Gastrocnemius medialis (tissue), 4 donors: ENCODE measurements around the gene HEATR5A. TPM values are rescaled to one million over a fixed set of nuclear protein-coding genes. Genes with fewer than 3 reads are reported as not detected.

ENCODE experiments used
- ATAC-seq, 2 donors: fragments of 150-250 bp; one replicate each; pipeline ENCODE4 v1.9.1; 2016
- DNase-seq, 2 donors: peaks; one replicate each; pipeline ENCODE4 v3.0.0-alpha.2; 2019
- H3K27ac ChIP-seq, 4 donors: fragments of 200-600 bp; sonication (generic); 1 replicate in 1 of 4; 2 replicates in 3 of 4; pipeline ENCODE4 v1.5.1; 2016 to 2018; ENCODE audit warnings: mild to moderate bottlenecking in 2 of 4, moderate library complexity in 1 of 4
- H3K27me3 ChIP-seq, 3 donors: fragments of 200-600 bp; sonication (generic) in 2 of 3; 1 replicate in 1 of 3; 2 replicates in 2 of 3; pipeline versions ENCODE4 v1.5.1 to v1.6.0; 2016 to 2019; ENCODE audit warnings: mild to moderate bottlenecking in 1 of 3, moderate library complexity in 1 of 3
- H3K36me3 ChIP-seq, 2 donors: fragments of 200-600 bp; sonication (generic) in 1 of 2; one replicate each; pipeline ENCODE4 v1.5.1; 2017 to 2018
- H3K4me1 ChIP-seq, 2 donors: fragments of 200-600 bp; sonication (generic) in 1 of 2; one replicate each; pipeline ENCODE4 v1.5.1; 2016 to 2017; ENCODE audit warnings: mild to moderate bottlenecking in 2 of 2
- H3K4me3 ChIP-seq, 4 donors: fragments of 200-600 bp; sonication (generic) in 3 of 4; 1 replicate in 1 of 4; 2 replicates in 3 of 4; pipeline ENCODE4 v1.5.1; 2016 to 2019; ENCODE audit warnings: mild to moderate bottlenecking in 2 of 4
- H3K9me3 ChIP-seq, 3 donors: fragments of 200-600 bp; sonication (generic) in 2 of 3; 1 replicate in 1 of 3; 2 replicates in 2 of 3; pipeline ENCODE4 v1.5.1; 2016 to 2019
- POLR2A ChIP-seq, 2 donors: fragments of 450-650 bp; IDR thresholded peaks; one replicate each; pipeline ENCODE4 v1.6.1; 2017; ENCODE audit warnings: antibody characterized with exemption in 2 of 2, mild to moderate bottlenecking in 2 of 2, moderate library complexity in 2 of 2
- in situ Hi-C, 4 donors: fragments of 200-750 bp; cut with MboI; loops; one replicate each; pipeline versions ENCODE4 v1.15.0 to v1.8.0; 2017; ENCODE audit warnings: low sequenced_read_pairs in 4 of 4
- intact Hi-C: fragments of 100-400 bp; cut with DNase I; formaldehyde crosslinking; loops from one replicate; pipeline ENCODE4 v1.15.1; 2023; ENCODE audit warnings: low total_unique reads
- total RNA-seq, 4 donors: library from RNA; depleted of rRNA; stranded (reverse); fragments of >200 nt; gene quantifications; one replicate each; pipeline versions ENCODE4 v1.1.0 to v1.2.3, GENCODE V29; 2016
- TF ChIP-seq, protein P1 (sequence below), 5 experiments: fragments of 450-650 bp in 3 of 5; fragments of 200-600 bp in 2 of 5; sonication (generic) in 2 of 5; IDR thresholded peaks in 4 of 5; conservative IDR thresholded peaks in 1 of 5; 1 replicate in 4 of 5; 2 replicates in 1 of 5; pipeline ENCODE4 v1.5.1; 2016 to 2019; ENCODE audit warnings: antibody characterized with exemption in 5 of 5, mild to moderate bottlenecking in 3 of 5, moderate library complexity in 3 of 5

Gene HEATR5A
- total RNA-seq, 4 donors from 2014 or later: 11.3 to 39.7 (median 19.3) TPM

DNA sequence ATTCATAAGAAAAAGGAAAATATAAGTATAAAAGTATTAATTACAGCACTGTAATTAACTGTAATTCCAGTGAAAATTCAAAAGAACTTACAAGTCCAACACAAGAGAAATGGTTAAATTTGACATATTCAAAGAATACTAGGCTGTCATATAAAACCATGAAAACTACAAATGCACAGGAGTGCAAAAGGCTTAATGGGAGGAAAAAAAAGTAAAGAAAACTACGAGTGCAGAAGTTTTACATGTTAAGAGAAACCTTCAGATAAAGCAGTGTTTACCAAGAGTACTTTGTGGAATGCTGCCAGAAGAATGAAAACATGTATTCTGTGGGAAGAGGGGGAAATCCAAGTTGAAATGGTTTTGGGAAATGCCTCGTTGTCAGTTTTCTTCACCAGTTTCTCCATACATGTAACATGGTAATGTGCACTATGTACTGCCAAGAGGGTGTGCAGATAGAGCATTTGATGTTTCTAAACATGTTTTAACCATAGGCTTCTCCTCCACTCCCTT is 9.1 kb downstream of the HEATR5A start:
- Histone ChIP-seq H3K27ac (no peak overlapping the region), H3K9me3 (no peaks in the 10 kb centered on the region), H3K4me1 (peaks cover 8 to 16% of the 10 kb centered on the region in 2 donors), H3K36me3 (no peaks in the 10 kb centered on the region), H3K27me3 (no peaks in the 10 kb centered on the region), H3K4me3 (no peak overlapping the region)
- in situ Hi-C loops (no loop called here), intact Hi-C loops (no loop called here)
- ATAC-seq (no peak), DNase-seq (no peak)
- TF ChIP-seq POLR2A (IDR thresholded peaks at IDR 0.05): no peak
- TF ChIP-seq, protein P1, sequence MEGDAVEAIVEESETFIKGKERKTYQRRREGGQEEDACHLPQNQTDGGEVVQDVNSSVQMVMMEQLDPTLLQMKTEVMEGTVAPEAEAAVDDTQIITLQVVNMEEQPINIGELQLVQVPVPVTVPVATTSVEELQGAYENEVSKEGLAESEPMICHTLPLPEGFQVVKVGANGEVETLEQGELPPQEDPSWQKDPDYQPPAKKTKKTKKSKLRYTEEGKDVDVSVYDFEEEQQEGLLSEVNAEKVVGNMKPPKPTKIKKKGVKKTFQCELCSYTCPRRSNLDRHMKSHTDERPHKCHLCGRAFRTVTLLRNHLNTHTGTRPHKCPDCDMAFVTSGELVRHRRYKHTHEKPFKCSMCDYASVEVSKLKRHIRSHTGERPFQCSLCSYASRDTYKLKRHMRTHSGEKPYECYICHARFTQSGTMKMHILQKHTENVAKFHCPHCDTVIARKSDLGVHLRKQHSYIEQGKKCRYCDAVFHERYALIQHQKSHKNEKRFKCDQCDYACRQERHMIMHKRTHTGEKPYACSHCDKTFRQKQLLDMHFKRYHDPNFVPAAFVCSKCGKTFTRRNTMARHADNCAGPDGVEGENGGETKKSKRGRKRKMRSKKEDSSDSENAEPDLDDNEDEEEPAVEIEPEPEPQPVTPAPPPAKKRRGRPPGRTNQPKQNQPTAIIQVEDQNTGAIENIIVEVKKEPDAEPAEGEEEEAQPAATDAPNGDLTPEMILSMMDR (IDR thresholded peaks at IDR 0.05 in 4 of 5, conservative IDR thresholded peaks at IDR 0.05 in 1 of 5): no peak

DNA sequence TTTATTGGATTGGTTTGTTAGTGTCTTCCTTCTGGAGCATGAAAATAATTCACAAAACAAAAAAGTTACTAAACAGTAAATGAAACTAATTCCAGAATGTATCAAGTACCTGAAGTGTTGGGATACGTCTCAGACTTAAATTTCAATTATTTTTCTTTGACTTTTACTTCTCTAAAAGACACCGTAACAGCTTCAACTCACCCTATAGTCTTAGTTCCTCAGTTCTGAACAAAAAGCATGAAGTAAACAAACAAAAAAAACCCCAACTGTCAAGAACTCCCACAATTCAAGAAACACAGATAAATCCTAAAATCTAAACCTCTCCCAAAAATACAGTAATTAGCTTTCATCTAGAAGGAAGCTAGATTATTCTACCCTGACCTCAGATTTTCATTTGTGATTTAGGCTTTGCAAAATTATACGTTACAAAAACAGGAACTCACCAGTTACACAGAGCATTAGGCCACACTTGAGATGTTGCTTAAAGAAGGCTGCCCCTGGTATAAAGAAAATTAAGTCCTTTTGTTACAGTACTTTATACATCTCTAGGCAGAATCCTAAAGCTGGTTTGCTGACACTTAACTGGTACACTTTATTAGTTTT is 10.2 kb downstream of the HEATR5A start:
- TF ChIP-seq, protein P1 (IDR thresholded peaks at IDR 0.05 in 4 of 5, conservative IDR thresholded peaks at IDR 0.05 in 1 of 5): no peak
- TF ChIP-seq POLR2A (IDR thresholded peaks at IDR 0.05): no peak
- DNase-seq (no peak), ATAC-seq (no peak)
- intact Hi-C loops: no loop called here
- Histone ChIP-seq H3K36me3 (no peaks in the 10 kb centered on the region), H3K4me1 (peaks cover 8 to 14% of the 10 kb centered on the region in 2 donors), H3K4me3 (no peak overlapping the region), H3K27ac (no peak overlapping the region), H3K27me3 (no peaks in the 10 kb centered on the region), H3K9me3 (no peaks in the 10 kb centered on the region)
- in situ Hi-C loops: no loop called here

DNA sequence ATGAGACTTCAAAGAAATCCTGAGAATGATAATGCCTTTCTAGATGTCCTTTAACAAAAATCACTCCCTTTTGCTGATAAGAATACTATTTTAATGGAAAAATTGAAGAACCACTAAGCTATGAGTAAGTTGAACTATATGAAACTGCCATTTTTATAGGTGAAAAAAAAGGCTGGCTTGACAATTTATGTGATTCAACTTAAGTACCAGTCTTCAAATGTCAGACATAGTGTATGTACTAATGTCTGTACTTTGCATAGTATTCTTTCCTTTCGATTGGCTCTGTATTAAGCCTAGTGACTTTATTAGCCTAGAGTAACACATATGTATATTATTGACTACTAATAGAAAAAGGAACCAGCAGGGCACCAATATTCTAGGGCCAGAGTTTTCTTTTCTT is 11.9 kb downstream of the HEATR5A start:
- in situ Hi-C loops: no loop called here
- H3K27me3 ChIP-seq: no peaks in the 10 kb centered on the region
- intact Hi-C loops: no loop called here
- H3K36me3 ChIP-seq: no peaks in the 10 kb centered on the region
- TF ChIP-seq, protein P1 (IDR thresholded peaks at IDR 0.05 in 4 of 5, conservative IDR thresholded peaks at IDR 0.05 in 1 of 5): no peak
- no peak for TF ChIP-seq POLR2A (IDR thresholded peaks at IDR 0.05)
- DNase-seq: no peak
- ATAC-seq: no peak
- H3K4me3 ChIP-seq: no peak overlapping the region
- no peak overlapping the region for H3K27ac ChIP-seq
- H3K4me1 ChIP-seq: peaks cover under 1 to 6% of the 10 kb centered on the region in 2 donors
- H3K9me3 ChIP-seq: no peaks in the 10 kb centered on the region

DNA sequence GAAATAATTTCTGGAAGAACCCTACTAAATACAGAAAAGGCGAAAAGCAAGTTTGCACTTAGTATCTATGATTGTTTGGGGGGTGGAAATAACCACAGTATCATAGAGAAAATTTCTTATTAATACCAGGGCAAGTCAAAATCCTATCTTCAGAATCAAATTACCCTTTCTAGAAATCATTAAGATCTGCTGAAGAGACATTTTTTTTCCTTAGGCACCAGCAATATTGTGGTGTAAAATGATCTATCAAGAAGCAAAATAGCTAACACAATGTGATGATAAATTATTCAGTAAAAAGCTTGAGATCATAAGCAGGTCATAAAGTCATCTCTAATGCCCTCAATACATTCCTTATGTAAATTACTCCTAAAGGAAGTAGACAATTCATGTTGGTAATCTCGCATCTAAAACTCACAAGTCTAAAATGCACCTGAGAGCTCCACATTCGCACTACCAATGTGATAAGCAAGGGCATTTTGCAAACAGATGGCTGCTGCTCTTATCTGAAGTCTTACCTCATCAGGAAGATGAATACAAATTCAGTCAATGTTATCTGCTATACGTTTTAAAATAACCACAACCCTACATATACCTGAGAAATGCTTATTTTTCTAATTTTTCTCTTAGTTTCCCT is 14.6 kb downstream of the HEATR5A start:
- TF ChIP-seq POLR2A (IDR thresholded peaks at IDR 0.05): no peak
- TF ChIP-seq, protein P1 (IDR thresholded peaks at IDR 0.05 in 4 of 5, conservative IDR thresholded peaks at IDR 0.05 in 1 of 5): no peak
- ATAC-seq: no peak
- Histone ChIP-seq H3K36me3 (no peaks in the 10 kb centered on the region), H3K27ac (no peak overlapping the region), H3K27me3 (no peaks in the 10 kb centered on the region), H3K9me3 (no peaks in the 10 kb centered on the region), H3K4me1 (peaks cover 4 to 10% of the 10 kb centered on the region in 2 donors), H3K4me3 (no peak overlapping the region)
- intact Hi-C loops (no loop called here), in situ Hi-C loops (no loop called here)
- no peak for DNase-seq
